Testis (tissue), 2 donors: ENCODE results near the gene DUSP22.

Experiments
- POLR2A ChIP-seq: fragments of 450-650 bp; IDR thresholded peaks from one replicate; pipeline ENCODE4 v1.6.1; 2017; ENCODE audit warnings: antibody characterized with exemption, mild to moderate bottlenecking, moderate library complexity
- TF ChIP-seq, protein P1 (sequence below), 3 experiments: fragments of 450-650 bp in 2 of 3; fragments of 200-600 bp in 1 of 3; sonication (generic) in 1 of 3; IDR thresholded peaks; one replicate each; pipeline ENCODE4 v1.5.1; 2016 to 2019; ENCODE audit warnings: antibody characterized with exemption in 3 of 3, mild to moderate bottlenecking in 2 of 3, moderate library complexity in 1 of 3

DNA sequence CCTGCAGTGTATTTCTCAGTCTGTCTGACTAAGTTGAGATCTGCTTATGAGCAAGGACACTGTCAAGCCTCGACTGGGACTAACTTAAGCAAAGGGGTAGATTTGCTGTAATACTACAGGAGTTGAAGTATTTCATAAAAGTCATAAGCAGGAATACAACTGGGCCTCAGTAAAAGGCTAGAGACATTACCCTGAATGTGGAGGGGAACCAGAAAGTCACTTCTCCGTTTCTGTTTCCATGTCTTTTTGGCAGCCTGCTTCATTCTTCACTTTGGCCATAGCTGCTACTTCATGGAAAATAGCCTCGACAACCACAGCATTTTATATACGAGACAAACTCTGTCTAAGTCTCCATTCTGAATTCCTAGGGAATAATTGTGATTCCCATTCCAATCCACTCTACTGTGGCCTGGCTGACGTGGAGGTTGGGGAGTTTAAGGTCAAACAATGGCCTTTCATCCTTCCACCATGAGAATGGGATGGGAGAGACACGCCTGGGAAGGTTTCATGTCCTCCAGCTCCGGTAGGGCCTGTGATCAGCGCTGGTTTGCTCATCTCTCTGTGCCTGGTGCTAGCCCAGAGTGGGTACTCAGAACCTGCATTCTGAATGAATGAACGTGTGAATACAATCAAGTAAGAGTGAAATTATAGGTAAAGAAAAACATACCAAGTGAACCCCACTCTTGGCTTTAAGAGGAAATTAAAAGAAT, 37.1 kb upstream of the DUSP22 start:
- TF ChIP-seq, protein P1, sequence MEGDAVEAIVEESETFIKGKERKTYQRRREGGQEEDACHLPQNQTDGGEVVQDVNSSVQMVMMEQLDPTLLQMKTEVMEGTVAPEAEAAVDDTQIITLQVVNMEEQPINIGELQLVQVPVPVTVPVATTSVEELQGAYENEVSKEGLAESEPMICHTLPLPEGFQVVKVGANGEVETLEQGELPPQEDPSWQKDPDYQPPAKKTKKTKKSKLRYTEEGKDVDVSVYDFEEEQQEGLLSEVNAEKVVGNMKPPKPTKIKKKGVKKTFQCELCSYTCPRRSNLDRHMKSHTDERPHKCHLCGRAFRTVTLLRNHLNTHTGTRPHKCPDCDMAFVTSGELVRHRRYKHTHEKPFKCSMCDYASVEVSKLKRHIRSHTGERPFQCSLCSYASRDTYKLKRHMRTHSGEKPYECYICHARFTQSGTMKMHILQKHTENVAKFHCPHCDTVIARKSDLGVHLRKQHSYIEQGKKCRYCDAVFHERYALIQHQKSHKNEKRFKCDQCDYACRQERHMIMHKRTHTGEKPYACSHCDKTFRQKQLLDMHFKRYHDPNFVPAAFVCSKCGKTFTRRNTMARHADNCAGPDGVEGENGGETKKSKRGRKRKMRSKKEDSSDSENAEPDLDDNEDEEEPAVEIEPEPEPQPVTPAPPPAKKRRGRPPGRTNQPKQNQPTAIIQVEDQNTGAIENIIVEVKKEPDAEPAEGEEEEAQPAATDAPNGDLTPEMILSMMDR (IDR thresholded peaks at IDR 0.05): no peak
- TF ChIP-seq POLR2A: no peak
